ENCODE data around the gene SLC27A2.

DNA sequence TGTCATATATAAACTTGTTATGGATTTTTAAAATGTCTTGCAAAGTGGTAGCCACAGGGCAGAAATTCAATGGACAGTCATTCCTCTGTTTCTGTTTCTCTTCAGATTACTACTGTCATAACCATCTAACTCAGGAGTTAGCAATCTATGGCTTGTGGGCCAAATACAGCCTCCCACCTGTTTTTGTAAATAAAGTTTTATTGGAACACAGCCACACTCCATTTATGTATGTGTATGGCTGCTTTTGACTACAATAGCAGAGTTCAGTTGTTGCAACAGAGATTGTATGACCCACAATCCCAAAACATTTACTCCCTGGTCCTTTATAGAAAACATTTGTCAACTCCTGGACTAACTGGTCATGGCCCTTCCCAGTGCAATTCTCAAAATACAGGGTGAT is 20.0 kb downstream of the SLC27A2 start:
- TF ChIP-seq, protein P1, sequence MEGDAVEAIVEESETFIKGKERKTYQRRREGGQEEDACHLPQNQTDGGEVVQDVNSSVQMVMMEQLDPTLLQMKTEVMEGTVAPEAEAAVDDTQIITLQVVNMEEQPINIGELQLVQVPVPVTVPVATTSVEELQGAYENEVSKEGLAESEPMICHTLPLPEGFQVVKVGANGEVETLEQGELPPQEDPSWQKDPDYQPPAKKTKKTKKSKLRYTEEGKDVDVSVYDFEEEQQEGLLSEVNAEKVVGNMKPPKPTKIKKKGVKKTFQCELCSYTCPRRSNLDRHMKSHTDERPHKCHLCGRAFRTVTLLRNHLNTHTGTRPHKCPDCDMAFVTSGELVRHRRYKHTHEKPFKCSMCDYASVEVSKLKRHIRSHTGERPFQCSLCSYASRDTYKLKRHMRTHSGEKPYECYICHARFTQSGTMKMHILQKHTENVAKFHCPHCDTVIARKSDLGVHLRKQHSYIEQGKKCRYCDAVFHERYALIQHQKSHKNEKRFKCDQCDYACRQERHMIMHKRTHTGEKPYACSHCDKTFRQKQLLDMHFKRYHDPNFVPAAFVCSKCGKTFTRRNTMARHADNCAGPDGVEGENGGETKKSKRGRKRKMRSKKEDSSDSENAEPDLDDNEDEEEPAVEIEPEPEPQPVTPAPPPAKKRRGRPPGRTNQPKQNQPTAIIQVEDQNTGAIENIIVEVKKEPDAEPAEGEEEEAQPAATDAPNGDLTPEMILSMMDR (IDR thresholded peaks at IDR 0.05), result no peak
- no peak for TF ChIP-seq POLR2A (IDR thresholded peaks at IDR 0.05)
